Measurements from ENCODE around the gene ODAD2. TPM values are rescaled to one million over a fixed set of nuclear protein-coding genes. Genes with fewer than 3 reads are reported as not detected.

ODAD2 gene
- total and polyA plus RNA-seq, 8 donors: 0.15 to 0.52 (median 0.28) TPM; not detected in 5

DNA sequence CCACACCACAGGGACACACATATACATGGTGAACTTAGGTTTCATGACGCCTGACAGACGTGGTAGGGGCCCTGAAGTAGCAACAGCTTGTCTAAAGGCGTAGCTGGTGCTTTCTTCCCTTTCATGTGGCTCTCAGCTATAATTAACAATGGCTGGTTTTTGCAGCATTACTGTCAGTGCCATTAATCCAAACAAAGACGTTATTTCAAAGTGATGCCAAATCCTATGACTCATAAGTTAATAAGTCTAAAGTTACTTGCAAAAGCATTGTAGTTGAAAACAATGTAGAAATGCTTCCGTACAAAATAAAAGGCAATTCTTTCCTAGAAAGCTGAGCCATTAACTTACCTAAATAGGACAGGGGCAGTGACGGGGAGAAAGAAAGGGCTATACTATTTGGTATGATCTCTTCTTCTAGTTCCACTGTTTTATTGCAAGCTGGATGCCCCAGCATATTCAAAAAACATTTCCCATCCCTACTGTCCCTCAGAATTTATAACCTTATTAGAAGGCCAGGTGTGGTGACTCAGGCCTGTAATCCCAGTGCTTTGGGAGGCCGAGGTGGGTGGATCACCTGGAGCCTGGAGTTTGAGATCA is 105.4 kb downstream of the ODAD2 start:
- no peak overlapping the region for H3K27ac ChIP-seq
- no peaks in the 10 kb centered on the region for H3K9me3 ChIP-seq
- ATAC-seq (peak; percentile 13 to 73 (median 38)), DNase-seq (no peak), FAIRE-seq (no peak)
- H3K36me3 ChIP-seq: no peaks in the 10 kb centered on the region
- intact Hi-C loops (cut with DNase I): no loop called here
- TF ChIP-seq, protein P1, sequence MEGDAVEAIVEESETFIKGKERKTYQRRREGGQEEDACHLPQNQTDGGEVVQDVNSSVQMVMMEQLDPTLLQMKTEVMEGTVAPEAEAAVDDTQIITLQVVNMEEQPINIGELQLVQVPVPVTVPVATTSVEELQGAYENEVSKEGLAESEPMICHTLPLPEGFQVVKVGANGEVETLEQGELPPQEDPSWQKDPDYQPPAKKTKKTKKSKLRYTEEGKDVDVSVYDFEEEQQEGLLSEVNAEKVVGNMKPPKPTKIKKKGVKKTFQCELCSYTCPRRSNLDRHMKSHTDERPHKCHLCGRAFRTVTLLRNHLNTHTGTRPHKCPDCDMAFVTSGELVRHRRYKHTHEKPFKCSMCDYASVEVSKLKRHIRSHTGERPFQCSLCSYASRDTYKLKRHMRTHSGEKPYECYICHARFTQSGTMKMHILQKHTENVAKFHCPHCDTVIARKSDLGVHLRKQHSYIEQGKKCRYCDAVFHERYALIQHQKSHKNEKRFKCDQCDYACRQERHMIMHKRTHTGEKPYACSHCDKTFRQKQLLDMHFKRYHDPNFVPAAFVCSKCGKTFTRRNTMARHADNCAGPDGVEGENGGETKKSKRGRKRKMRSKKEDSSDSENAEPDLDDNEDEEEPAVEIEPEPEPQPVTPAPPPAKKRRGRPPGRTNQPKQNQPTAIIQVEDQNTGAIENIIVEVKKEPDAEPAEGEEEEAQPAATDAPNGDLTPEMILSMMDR (IDR thresholded peaks at IDR 0.05): no peak
- no peaks in the 10 kb centered on the region for H3K4me1 ChIP-seq
- WGBS, 2 donors: 50 to 59% methylated on average over 7 of the region's 7 CpGs
- no peaks in the 10 kb centered on the region for H3K27me3 ChIP-seq
- H3K4me3 ChIP-seq: no peak overlapping the region

DNA sequence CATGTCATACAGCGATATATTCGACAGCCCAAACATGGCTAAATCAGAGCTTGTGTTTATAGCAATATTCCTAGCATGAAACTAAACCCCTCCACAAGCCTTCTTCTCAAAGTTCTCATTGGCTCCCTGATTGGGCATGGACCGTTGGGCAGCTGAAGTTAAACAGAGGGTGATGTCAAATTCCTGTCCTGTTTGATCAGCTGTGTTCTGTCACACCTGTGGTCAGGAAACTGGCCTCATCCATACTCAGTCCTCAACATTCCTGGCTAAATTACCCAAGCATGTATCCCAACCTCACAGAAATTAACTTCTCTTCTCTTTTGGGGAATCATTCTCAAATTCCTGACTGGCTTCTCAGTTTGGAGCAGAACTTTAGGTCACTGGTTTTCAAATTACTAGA is 107.9 kb downstream of the ODAD2 start:
- no peaks in the 10 kb centered on the region for H3K9me3 ChIP-seq
- no peaks in the 10 kb centered on the region for H3K36me3 ChIP-seq
- H3K27me3 ChIP-seq: no peaks in the 10 kb centered on the region
- ATAC-seq: peak in 1 of 4 donors; percentile 26
- no peak overlapping the region for H3K4me3 ChIP-seq
- no peaks in the 10 kb centered on the region for H3K4me1 ChIP-seq
- TF ChIP-seq, protein P1 (IDR thresholded peaks at IDR 0.05): no peak
- no peak for FAIRE-seq
- 49 to 60% methylated on average over 3 of the region's 3 CpGs for WGBS, 2 donors
- no peak overlapping the region for H3K27ac ChIP-seq
- intact Hi-C loops (cut with DNase I): no loop called here
- no peak for DNase-seq

DNA sequence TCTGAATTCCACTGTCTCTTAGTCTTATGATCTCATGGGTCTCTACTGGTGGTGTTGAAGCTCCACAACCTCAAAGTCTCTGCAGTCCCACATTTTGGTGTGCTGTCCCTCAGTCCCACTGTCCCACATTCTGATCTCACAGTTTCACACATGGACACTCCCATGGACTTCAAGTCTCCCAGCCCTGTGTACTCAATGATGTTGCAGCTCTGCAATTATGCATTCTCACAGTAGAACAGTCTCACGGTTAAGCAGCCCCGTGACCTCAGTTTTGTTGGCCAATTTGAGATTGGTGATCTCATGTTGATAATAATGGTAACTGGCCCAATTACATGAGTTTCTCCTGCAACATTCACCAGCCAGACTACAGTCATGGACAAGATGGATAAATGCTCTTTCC is 109.4 kb downstream of the ODAD2 start:
- no peaks in the 10 kb centered on the region for H3K9me3 ChIP-seq
- no peak for FAIRE-seq
- no peak overlapping the region for H3K4me3 ChIP-seq
- no peaks in the 10 kb centered on the region for H3K27me3 ChIP-seq
- no peaks in the 10 kb centered on the region for H3K4me1 ChIP-seq
- no peak for ATAC-seq
- no peak for DNase-seq
- 65 to 85% methylated on average over 2 of the region's 2 CpGs for WGBS, 2 donors
- intact Hi-C loops (cut with DNase I): no loop called here
- no peaks in the 10 kb centered on the region for H3K36me3 ChIP-seq
- TF ChIP-seq, protein P1 (IDR thresholded peaks at IDR 0.05): no peak
- no peak overlapping the region for H3K27ac ChIP-seq

DNA sequence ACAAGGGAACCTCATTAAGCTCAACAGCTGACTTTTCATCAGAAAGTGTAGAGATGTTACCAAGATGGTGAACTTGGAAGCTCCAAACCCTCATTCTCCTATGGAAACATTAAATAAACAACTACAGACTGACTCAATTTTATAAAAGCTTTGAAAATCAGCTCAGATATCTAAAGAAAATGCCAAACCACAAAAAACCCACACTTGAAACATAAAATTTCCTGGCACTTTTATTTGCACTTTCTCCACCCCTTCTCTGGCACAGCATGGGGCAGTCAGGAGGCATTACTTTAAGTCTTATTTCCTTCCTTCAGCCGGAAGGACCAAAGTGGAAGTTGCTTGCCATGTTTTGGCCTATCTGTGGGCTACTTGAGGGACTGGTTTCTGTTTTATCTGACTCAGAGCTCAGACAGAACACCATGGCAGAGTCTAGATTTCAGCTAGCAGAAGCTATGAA is 114.7 kb downstream of the ODAD2 start:
- no peak overlapping the region for H3K27ac ChIP-seq
- H3K27me3 ChIP-seq: no peaks in the 10 kb centered on the region
- no peaks in the 10 kb centered on the region for H3K9me3 ChIP-seq
- no peaks in the 10 kb centered on the region for H3K36me3 ChIP-seq
- H3K4me1 ChIP-seq: no peaks in the 10 kb centered on the region
- DNase-seq (no peak), FAIRE-seq (no peak), ATAC-seq (no peak)
- TF ChIP-seq, protein P1 (IDR thresholded peaks at IDR 0.05): no peak
- intact Hi-C loops (cut with DNase I): no loop called here
- H3K4me3 ChIP-seq: no peak overlapping the region
- WGBS, 2 donors: 82 to 92% methylated on average over 1 of the region's 1 CpG

DNA sequence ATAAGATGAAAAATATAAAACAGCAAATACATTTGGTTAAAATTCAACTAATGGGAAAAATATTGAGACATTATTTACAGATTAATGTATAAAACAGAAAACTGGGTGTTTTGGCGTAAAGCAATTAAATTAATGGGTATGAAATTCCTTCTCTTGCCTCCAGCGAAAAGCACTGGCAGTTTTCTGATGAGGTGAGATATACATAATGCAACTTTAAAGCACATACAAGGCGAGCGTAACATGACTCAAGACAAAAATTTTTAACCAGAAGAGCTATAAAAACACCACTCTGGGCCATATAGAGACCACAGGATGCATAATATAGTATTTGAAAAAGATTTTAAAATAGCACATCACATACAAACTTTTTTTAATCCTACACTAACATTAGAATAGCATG is 120.6 kb downstream of the ODAD2 start:
- TF ChIP-seq, protein P1 (IDR thresholded peaks at IDR 0.05): no peak
- WGBS, 2 donors: 75 to 89% methylated on average over 4 of the region's 4 CpGs
- DNase-seq: no peak
- no peak for FAIRE-seq
- no peaks in the 10 kb centered on the region for H3K27me3 ChIP-seq
- intact Hi-C loops (cut with DNase I): no loop called here
- H3K36me3 ChIP-seq: no peaks in the 10 kb centered on the region
- ATAC-seq: no peak
- H3K4me1 ChIP-seq: no peaks in the 10 kb centered on the region
- H3K27ac ChIP-seq: no peak overlapping the region
- no peaks in the 10 kb centered on the region for H3K9me3 ChIP-seq
- H3K4me3 ChIP-seq: no peak overlapping the region
